GM12801 (cell line): ENCODE measurements around the gene MS4A6E.

Source experiments
- TF ChIP-seq, protein P1 (sequence below): IDR thresholded peaks from one replicate; pipeline ENCODE4 v1.5.1; 2011; ENCODE audit warnings: control low read depth; ENCODE audit not compliant: insufficient read length; ENCODE audit errors: extremely low read depth

The MS4A6E gene

GRCh38 chr11:60339356-60339755, 12.3 kb downstream of the MS4A6E start:
- TF ChIP-seq, protein P1, sequence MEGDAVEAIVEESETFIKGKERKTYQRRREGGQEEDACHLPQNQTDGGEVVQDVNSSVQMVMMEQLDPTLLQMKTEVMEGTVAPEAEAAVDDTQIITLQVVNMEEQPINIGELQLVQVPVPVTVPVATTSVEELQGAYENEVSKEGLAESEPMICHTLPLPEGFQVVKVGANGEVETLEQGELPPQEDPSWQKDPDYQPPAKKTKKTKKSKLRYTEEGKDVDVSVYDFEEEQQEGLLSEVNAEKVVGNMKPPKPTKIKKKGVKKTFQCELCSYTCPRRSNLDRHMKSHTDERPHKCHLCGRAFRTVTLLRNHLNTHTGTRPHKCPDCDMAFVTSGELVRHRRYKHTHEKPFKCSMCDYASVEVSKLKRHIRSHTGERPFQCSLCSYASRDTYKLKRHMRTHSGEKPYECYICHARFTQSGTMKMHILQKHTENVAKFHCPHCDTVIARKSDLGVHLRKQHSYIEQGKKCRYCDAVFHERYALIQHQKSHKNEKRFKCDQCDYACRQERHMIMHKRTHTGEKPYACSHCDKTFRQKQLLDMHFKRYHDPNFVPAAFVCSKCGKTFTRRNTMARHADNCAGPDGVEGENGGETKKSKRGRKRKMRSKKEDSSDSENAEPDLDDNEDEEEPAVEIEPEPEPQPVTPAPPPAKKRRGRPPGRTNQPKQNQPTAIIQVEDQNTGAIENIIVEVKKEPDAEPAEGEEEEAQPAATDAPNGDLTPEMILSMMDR = no peak

DNA sequence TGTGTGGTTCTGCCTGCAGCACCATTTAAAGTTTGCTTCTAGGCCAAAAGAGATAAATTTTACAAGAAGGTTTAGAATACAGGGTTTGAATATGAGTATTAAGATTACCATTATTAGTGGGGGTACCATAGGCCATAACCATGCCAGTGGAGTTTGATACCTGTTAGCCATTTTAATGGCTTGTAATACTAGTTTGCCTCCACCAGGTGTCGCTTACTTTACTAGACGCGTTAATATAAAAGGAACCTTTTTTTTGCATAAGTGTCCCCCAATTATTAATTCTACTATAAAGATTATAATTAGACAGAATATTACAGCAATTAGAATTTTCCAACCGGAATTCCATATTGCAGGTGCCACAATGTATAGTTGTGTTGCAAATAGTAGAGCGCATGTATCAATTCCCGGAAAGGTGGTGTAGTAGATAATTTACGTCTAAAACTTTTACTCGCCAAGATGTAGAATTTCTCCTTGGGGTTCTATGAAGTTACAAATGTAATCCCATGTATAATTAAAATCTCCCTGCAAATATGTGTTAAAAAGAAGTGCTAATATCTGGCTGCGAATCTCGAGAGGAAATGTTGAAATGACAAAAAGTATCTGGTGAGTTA, 16.1 kb downstream of the MS4A6E start:
- TF ChIP-seq, protein P1 = no peak

- TF ChIP-seq, protein P1 = no peak
These were observed 17.1 kb downstream of the MS4A6E start for GRCh38 chr11:60344146-60344545.

GRCh38 chr11:60345489-60345888, 18.4 kb downstream of the MS4A6E start:
- TF ChIP-seq, protein P1 = no peak

DNA sequence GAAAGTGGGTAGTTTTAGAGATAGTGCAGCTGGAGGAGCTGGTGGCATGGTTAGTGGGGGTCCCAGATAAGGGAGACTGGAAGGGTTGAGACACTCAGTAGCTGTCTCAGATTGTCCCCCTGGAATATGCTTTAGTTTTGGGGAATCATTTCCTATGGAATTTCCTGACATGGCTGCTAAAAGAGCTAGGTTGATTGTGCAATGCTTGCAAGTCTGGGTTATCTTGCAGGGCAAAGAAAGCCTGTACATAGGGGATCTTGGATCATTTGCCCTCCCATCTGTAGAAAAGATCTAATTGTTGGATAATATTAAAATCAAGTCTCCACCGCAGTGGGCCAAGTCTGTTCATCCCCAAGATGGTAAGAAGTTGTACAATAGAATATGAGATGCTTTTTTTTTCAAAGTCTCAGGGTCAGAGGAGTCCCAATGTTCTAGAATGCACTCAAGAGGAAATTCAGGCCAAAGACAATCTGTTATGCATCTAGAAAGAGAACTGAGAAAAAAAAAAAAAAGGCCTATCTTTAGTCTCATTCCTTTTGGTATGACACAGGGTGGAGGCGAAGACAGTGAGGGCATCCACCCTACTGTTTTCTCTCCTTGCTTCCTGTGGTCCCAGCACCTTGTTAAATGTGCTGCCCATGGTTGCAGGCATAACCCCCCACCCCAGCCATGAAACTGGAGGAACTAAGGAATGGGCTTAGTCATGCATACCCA, 20.2 kb downstream of the MS4A6E start:
- TF ChIP-seq, protein P1 = no peak

- TF ChIP-seq, protein P1 = no peak
These were observed 21.1 kb downstream of the MS4A6E start for GRCh38 chr11:60348116-60348515.

DNA sequence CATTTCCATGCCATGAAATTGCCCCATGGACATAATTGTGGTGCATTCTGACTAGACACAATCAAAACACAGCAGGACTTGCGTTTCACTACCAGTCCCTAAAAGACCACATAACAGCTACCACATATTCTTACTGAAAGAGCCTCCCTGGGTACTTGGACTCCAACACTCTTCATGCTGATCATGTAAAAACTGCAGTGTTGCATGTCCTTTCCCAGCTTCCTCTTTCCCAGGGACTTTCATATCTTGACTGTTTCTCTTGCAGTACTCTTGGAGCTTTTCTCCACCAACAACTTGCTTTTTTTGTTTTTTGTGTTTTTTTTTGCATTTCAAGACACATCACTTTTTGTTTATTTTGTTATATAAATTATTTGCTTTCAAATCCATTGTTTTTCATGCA, 22.9 kb downstream of the MS4A6E start:
- TF ChIP-seq, protein P1 = no peak
